ENCODE data around the gene ZNF318.
"Not testable (repeated sequence)": the region's sequence is repeated elsewhere in the genome, so short reads cannot be mapped to it uniquely, and the experiment has no call there.

The ZNF318 gene

GRCh38 chr6:43389730-43390295 lies 20.4 kb upstream of the ZNF318 start:
- Histone ChIP-seq H4K20me1 (ENCODE audit: control insufficient read depth, insufficient read depth, low read depth, low read length) (no peaks in the 10 kb centered on the region), H3K79me2 (ENCODE audit: control insufficient read depth, low read length) (peaks cover 67% of the 10 kb centered on the region), H3K36me3 (ENCODE audit: control insufficient read depth, low read length) (peaks cover 59% of the 10 kb centered on the region), H3F3A (ENCODE audit: control insufficient read depth, insufficient read depth) (peaks cover 47% of the 10 kb centered on the region), H3K27ac (ENCODE audit: low read depth, low read length) (peak overlapping the region; percentile 94), H3K4me3 (ENCODE audit: low read length) (peak overlapping the region; percentile 91), H3K4me1 (ENCODE audit: control insufficient read depth, low read length) (peaks cover 93% of the 10 kb centered on the region), H3K9me2 (replicated peaks; ENCODE audit: control insufficient read depth, low read length) (no peaks in the 10 kb centered on the region), H3K27me3 (ENCODE audit: control insufficient read depth, low read length) (no peaks in the 10 kb centered on the region), H3K9me3 (ENCODE audit: control insufficient read depth, insufficient read depth, low read length) (no peaks in the 10 kb centered on the region), H3K4me2 (ENCODE audit: low read length) (peak overlapping the region; percentile 99)
- TF ChIP-seq EZH2phosphoT487 (IDR thresholded peaks at IDR 0.05; ENCODE audit: borderline replicate concordance, low read length) (no peak), CTCF (IDR thresholded peaks at IDR 0.05; ENCODE audit: low read depth, low read length, poor library complexity, severe bottlenecking) (no peak)

- Histone ChIP-seq H3F3A (ENCODE audit: control insufficient read depth, insufficient read depth) (peaks cover 64% of the 10 kb centered on the region), H3K79me2 (ENCODE audit: control insufficient read depth, low read length) (peaks cover 34% of the 10 kb centered on the region)
These were observed 17.0 kb upstream of the ZNF318 start for GRCh38 chr6:43386492-43386891.

GRCh38 chr6:43383021-43383667 lies 13.7 kb upstream of the ZNF318 start:
- H3F3A ChIP-seq (ENCODE audit: control insufficient read depth, insufficient read depth): peaks cover 60% of the 10 kb centered on the region

More at GRCh38 chr6:43386492-43386891, 17.0 kb upstream of the ZNF318 start:
- Histone ChIP-seq H3K36me3 (ENCODE audit: control insufficient read depth, low read length) (peaks cover 42% of the 10 kb centered on the region), H3K9me3 (ENCODE audit: control insufficient read depth, insufficient read depth, low read length) (no peaks in the 10 kb centered on the region), H3K4me2 (ENCODE audit: low read length) (peak overlapping the region; percentile 87), H3K27ac (ENCODE audit: low read depth, low read length) (peak overlapping the region; percentile 99), H3K27me3 (ENCODE audit: control insufficient read depth, low read length) (no peaks in the 10 kb centered on the region), H3K4me1 (ENCODE audit: control insufficient read depth, low read length) (peaks cover 98% of the 10 kb centered on the region), H4K20me1 (ENCODE audit: control insufficient read depth, insufficient read depth, low read depth, low read length) (no peaks in the 10 kb centered on the region), H3K9me2 (replicated peaks; ENCODE audit: control insufficient read depth, low read length) (no peaks in the 10 kb centered on the region), H3K4me3 (ENCODE audit: low read length) (peak overlapping the region; percentile 64)
- peak; percentile 46 for TF ChIP-seq CTCF (IDR thresholded peaks at IDR 0.05; ENCODE audit: low read depth, low read length, poor library complexity, severe bottlenecking)
- TF ChIP-seq EZH2phosphoT487 (IDR thresholded peaks at IDR 0.05; ENCODE audit: borderline replicate concordance, low read length): no peak

GRCh38 chr6:43380858-43381257 lies 11.4 kb upstream of the ZNF318 start:
- peak overlapping the region; percentile 52 for H3K4me3 ChIP-seq (ENCODE audit: low read length)
- not testable (repeated sequence) for H3K9me2 ChIP-seq (replicated peaks; ENCODE audit: control insufficient read depth, low read length); H3K9me3 ChIP-seq (ENCODE audit: control insufficient read depth, insufficient read depth, low read length); H3K27me3 ChIP-seq (ENCODE audit: control insufficient read depth, low read length); H3K79me2 ChIP-seq (ENCODE audit: control insufficient read depth, low read length); H4K20me1 ChIP-seq (ENCODE audit: control insufficient read depth, insufficient read depth, low read depth, low read length)
- H3K4me1 ChIP-seq (ENCODE audit: control insufficient read depth, low read length): peaks cover 100% of the 10 kb centered on the region
- H3K27ac ChIP-seq (ENCODE audit: low read depth, low read length): peak overlapping the region; percentile 99
- peaks cover 16% of the 10 kb centered on the region for H3K36me3 ChIP-seq (ENCODE audit: control insufficient read depth, low read length)
- peaks cover 61% of the 10 kb centered on the region for H3F3A ChIP-seq (ENCODE audit: control insufficient read depth, insufficient read depth)
- H3K4me2 ChIP-seq (ENCODE audit: low read length): peak overlapping the region; percentile 87

More at GRCh38 chr6:43383021-43383667, 13.7 kb upstream of the ZNF318 start:
- H4K20me1 ChIP-seq (ENCODE audit: control insufficient read depth, insufficient read depth, low read depth, low read length): no peaks in the 10 kb centered on the region
- H3K9me3 ChIP-seq (ENCODE audit: control insufficient read depth, insufficient read depth, low read length): no peaks in the 10 kb centered on the region
- TF ChIP-seq CTCF (IDR thresholded peaks at IDR 0.05; ENCODE audit: low read depth, low read length, poor library complexity, severe bottlenecking): no peak
- peak overlapping the region; percentile 99 for H3K27ac ChIP-seq (ENCODE audit: low read depth, low read length)
- peaks cover 100% of the 10 kb centered on the region for H3K4me1 ChIP-seq (ENCODE audit: control insufficient read depth, low read length)
- H3K27me3 ChIP-seq (ENCODE audit: control insufficient read depth, low read length): no peaks in the 10 kb centered on the region
- no peaks in the 10 kb centered on the region for H3K9me2 ChIP-seq (replicated peaks; ENCODE audit: control insufficient read depth, low read length)
- peak overlapping the region; percentile 87 for H3K4me2 ChIP-seq (ENCODE audit: low read length)
- H3K79me2 ChIP-seq (ENCODE audit: control insufficient read depth, low read length): peaks cover 7% of the 10 kb centered on the region
- peak overlapping the region; percentile 64 for H3K4me3 ChIP-seq (ENCODE audit: low read length)
- peaks cover 30% of the 10 kb centered on the region for H3K36me3 ChIP-seq (ENCODE audit: control insufficient read depth, low read length)
